Trophoblast cell (in vitro differentiated cells and primary cell): Measurements from ENCODE around the gene PTPRT.
A peak's percentile ranks its signal among the peaks of the same experiment; 100 is the strongest.

ENCODE experiments used
- DNase-seq, 2 donors: peaks; one replicate each; pipeline ENCODE4 v3.0.0-alpha.2; 2016
- H2AFZ ChIP-seq: 2 replicates; pipeline ENCODE4 v1.6.1; 2013; ENCODE audit warnings: low read length, moderate library complexity, mild to moderate bottlenecking; ENCODE audit not compliant: insufficient read depth, poor library complexity
- H2AK5ac ChIP-seq: 2 replicates; pipeline ENCODE4 v1.6.1; 2013; ENCODE audit warnings: mild to moderate bottlenecking, low read length
- H2BK120ac ChIP-seq: 2 replicates; pipeline ENCODE4 v1.6.1; 2013; ENCODE audit warnings: low read length, mild to moderate bottlenecking, moderate library complexity; ENCODE audit not compliant: insufficient read depth, poor library complexity
- H2BK12ac ChIP-seq: 2 replicates; pipeline ENCODE4 v1.6.1; 2013; ENCODE audit warnings: mild to moderate bottlenecking, low read length, moderate library complexity
- H2BK5ac ChIP-seq: 2 replicates; pipeline ENCODE4 v1.6.1; 2013; ENCODE audit warnings: low read length, low read depth, moderate library complexity, mild to moderate bottlenecking; ENCODE audit not compliant: poor library complexity
- H3K14ac ChIP-seq: 2 replicates; pipeline ENCODE4 v1.6.1; 2013; ENCODE audit warnings: mild to moderate bottlenecking, low read length
- H3K18ac ChIP-seq: 2 replicates; pipeline ENCODE4 v1.6.1; 2013; ENCODE audit warnings: mild to moderate bottlenecking, low read length
- H3K23ac ChIP-seq: 2 replicates; pipeline ENCODE4 v1.6.1; 2013; ENCODE audit warnings: low read length
- H3K27ac ChIP-seq: 2 replicates; pipeline ENCODE4 v1.5.1; 2013; ENCODE audit warnings: low read depth, mild to moderate bottlenecking, inconsistent platforms, low read length, moderate library complexity
- H3K27me3 ChIP-seq: 2 replicates; pipeline ENCODE4 v1.6.1; 2013; ENCODE audit warnings: inconsistent platforms, mild to moderate bottlenecking, low read length, moderate library complexity; ENCODE audit not compliant: insufficient read depth
- H3K36me3 ChIP-seq, 2 experiments: 1 replicate in 1 of 2; 2 replicates in 1 of 2; pipeline ENCODE4 v1.6.1; 2013; ENCODE audit warnings: low read length in 2 of 2, mild to moderate bottlenecking in 2 of 2, moderate library complexity in 1 of 2; ENCODE audit not compliant: insufficient read depth in 2 of 2, control insufficient read depth in 1 of 2
- H3K4ac ChIP-seq: 2 replicates; pipeline ENCODE4 v1.6.1; 2013; ENCODE audit warnings: low read depth, mild to moderate bottlenecking, low read length, moderate library complexity
- H3K4me1 ChIP-seq, 2 experiments: 1 replicate in 1 of 2; 2 replicates in 1 of 2; pipeline ENCODE4 v1.6.1; 2013; ENCODE audit warnings: low read length in 2 of 2, mild to moderate bottlenecking in 2 of 2, moderate library complexity in 1 of 2; ENCODE audit not compliant: insufficient read depth in 2 of 2, control insufficient read depth in 1 of 2
- H3K4me2 ChIP-seq: 2 replicates; pipeline ENCODE4 v1.6.1; 2013; ENCODE audit warnings: inconsistent platforms, mild to moderate bottlenecking, low read length, moderate library complexity
- H3K4me3 ChIP-seq: 2 replicates; pipeline ENCODE4 v1.5.1; 2013; ENCODE audit warnings: mild to moderate bottlenecking, low read depth, low read length, inconsistent platforms
- H3K79me1 ChIP-seq: one replicate; pipeline ENCODE4 v1.6.1; 2013; ENCODE audit warnings: low read length
- H3K79me2 ChIP-seq: 2 replicates; pipeline ENCODE4 v1.6.1; 2013; ENCODE audit warnings: low read length, mild to moderate bottlenecking; ENCODE audit not compliant: control insufficient read depth, insufficient read depth, poor library complexity
- H3K9ac ChIP-seq: 2 replicates; pipeline ENCODE4 v1.6.1; 2013; ENCODE audit warnings: mild to moderate bottlenecking, low read length
- H3K9me3 ChIP-seq: 2 replicates; pipeline ENCODE4 v1.6.1; 2013; ENCODE audit warnings: low read depth, mild to moderate bottlenecking, control low read depth, inconsistent platforms, low read length; ENCODE audit not compliant: insufficient read depth
- H4K12ac ChIP-seq: 2 replicates; pipeline ENCODE4 v1.6.1; 2013; ENCODE audit warnings: low read depth, mild to moderate bottlenecking, low read length, moderate library complexity
- H4K8ac ChIP-seq: 2 replicates; pipeline ENCODE4 v1.6.1; 2013; ENCODE audit warnings: low read depth, mild to moderate bottlenecking, low read length, moderate library complexity
- H4K91ac ChIP-seq: one replicate; pipeline ENCODE4 v1.6.1; 2013; ENCODE audit warnings: low read depth, mild to moderate bottlenecking, low read length, moderate library complexity
- WGBS: extraction: QIAGEN DNeasy Blood & Tissue Kit; methylation state at CpG from one replicate; pipeline ENCODE4 v1.1.7; 2013; ENCODE audit warnings: missing lambda C conversion rate; ENCODE audit not compliant: insufficient read length, insufficient coverage; ENCODE audit errors: extremely low coverage; 5-methylcytosine and 5-hydroxymethylcytosine counted together

The PTPRT gene

GRCh38 chr20:42628683-42629082, 561.0 kb downstream of the PTPRT start:
- no CpG with 5 or more reads among the region's 1 CpG for WGBS

DNA sequence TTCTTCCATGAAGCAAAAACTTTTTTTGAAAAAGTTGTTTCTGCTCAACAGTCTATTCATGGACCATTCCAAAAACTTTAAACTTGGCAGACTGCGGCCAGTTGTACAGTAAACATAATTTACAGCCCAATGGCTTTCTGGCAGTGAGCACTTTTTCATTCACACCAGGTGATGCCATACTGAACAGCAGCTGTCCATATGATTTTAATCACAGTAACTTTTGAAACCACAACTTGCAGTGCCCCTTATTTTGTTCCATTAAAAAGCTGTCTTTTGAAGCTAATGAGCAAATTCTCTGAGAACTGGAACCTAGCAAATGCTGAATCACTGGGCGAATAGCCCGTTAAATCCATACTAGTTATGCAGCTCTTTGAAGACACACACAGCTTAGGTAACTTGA, 576.6 kb downstream of the PTPRT start:
- Histone ChIP-seq H3K36me3 (no peaks in the 10 kb centered on the region), H3K79me2 (no peaks in the 10 kb centered on the region), H2AFZ (no peak overlapping the region), H2BK12ac (no peak overlapping the region), H3K4me1 (no peaks in the 10 kb centered on the region), H3K9ac (no peak overlapping the region), H3K4ac (no peak overlapping the region), H3K79me1 (no peaks in the 10 kb centered on the region), H3K27me3 (no peaks in the 10 kb centered on the region), H3K23ac (no peak overlapping the region), H2BK5ac (no peak overlapping the region), H3K4me3 (no peak overlapping the region), H3K18ac (no peak overlapping the region), H2AK5ac (no peak overlapping the region), H3K9me3 (no peaks in the 10 kb centered on the region), H3K14ac (no peak overlapping the region), H4K12ac (no peak overlapping the region), H3K4me2 (no peak overlapping the region), H2BK120ac (no peak overlapping the region), H4K91ac (no peak overlapping the region), H4K8ac (no peak overlapping the region), H3K27ac (no peak overlapping the region)
- WGBS: no CpG with 5 or more reads among the region's 3 CpGs
- no peak for DNase-seq

More at GRCh38 chr20:42628683-42629082, 561.0 kb downstream of the PTPRT start:
- no peak overlapping the region for H2BK12ac ChIP-seq
- H2BK120ac ChIP-seq: no peak overlapping the region
- no peaks in the 10 kb centered on the region for H3K9me3 ChIP-seq
- no peak overlapping the region for H4K12ac ChIP-seq
- H3K27me3 ChIP-seq: no peaks in the 10 kb centered on the region
- no peak for DNase-seq
- no peak overlapping the region for H3K18ac ChIP-seq
- no peak overlapping the region for H3K27ac ChIP-seq
- H2AK5ac ChIP-seq: no peak overlapping the region
- no peak overlapping the region for H3K23ac ChIP-seq
- no peak overlapping the region for H4K8ac ChIP-seq
- no peak overlapping the region for H4K91ac ChIP-seq
- no peaks in the 10 kb centered on the region for H3K79me2 ChIP-seq
- no peak overlapping the region for H2AFZ ChIP-seq
- H3K36me3 ChIP-seq: no peaks in the 10 kb centered on the region
- H3K14ac ChIP-seq: no peak overlapping the region
- no peak overlapping the region for H3K4me3 ChIP-seq
- no peak overlapping the region for H2BK5ac ChIP-seq
- H3K4me1 ChIP-seq: no peaks in the 10 kb centered on the region
- no peaks in the 10 kb centered on the region for H3K79me1 ChIP-seq
- H3K4me2 ChIP-seq: no peak overlapping the region
- no peak overlapping the region for H3K9ac ChIP-seq
- no peak overlapping the region for H3K4ac ChIP-seq

- no peak overlapping the region for H3K4ac ChIP-seq
- H4K91ac ChIP-seq: no peak overlapping the region
- H3K79me1 ChIP-seq: no peaks in the 10 kb centered on the region
- H3K79me2 ChIP-seq: no peaks in the 10 kb centered on the region
- H2BK12ac ChIP-seq: no peak overlapping the region
- no CpG with 5 or more reads among the region's 7 CpGs for WGBS
- no peak overlapping the region for H3K27ac ChIP-seq
- H3K18ac ChIP-seq: no peak overlapping the region
- H4K12ac ChIP-seq: no peak overlapping the region
- no peaks in the 10 kb centered on the region for H3K9me3 ChIP-seq
- H3K36me3 ChIP-seq: no peaks in the 10 kb centered on the region
- H2BK5ac ChIP-seq: no peak overlapping the region
- H3K4me1 ChIP-seq: no peaks in the 10 kb centered on the region
- no peak overlapping the region for H3K14ac ChIP-seq
- no peak overlapping the region for H2BK120ac ChIP-seq
- peak overlapping the region; percentile 20 for H3K4me3 ChIP-seq
- H2AK5ac ChIP-seq: no peak overlapping the region
- H3K4me2 ChIP-seq: no peak overlapping the region
- DNase-seq: no peak
- H3K23ac ChIP-seq: no peak overlapping the region
- no peak overlapping the region for H3K9ac ChIP-seq
- no peak overlapping the region for H2AFZ ChIP-seq
- H3K27me3 ChIP-seq: no peaks in the 10 kb centered on the region
- no peak overlapping the region for H4K8ac ChIP-seq
These were observed 577.5 kb downstream of the PTPRT start for GRCh38 chr20:42611889-42612837.

DNA sequence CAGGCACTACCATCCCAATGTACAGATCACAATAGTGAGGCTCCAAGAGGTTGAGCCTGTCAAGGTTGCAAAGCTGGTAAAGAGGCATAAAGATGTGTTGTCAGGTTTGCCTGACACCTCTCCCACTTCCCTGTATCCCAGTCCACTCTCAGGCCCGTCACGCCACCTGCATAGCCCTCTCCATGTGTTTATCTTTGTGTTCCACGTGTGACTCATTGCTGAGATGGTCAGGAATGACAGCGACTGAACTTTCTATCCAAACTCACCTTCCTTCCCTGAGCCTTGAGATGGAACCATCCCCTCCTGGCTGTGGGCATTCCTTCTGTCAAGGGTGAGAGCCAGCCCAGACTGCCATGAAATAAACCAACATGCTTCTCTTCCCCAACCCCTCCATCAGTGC, 578.3 kb downstream of the PTPRT start:
- no peak overlapping the region for H3K23ac ChIP-seq
- H4K91ac ChIP-seq: no peak overlapping the region
- H2BK12ac ChIP-seq: no peak overlapping the region
- no peak overlapping the region for H2AFZ ChIP-seq
- no CpG with 5 or more reads among the region's 4 CpGs for WGBS
- no peak overlapping the region for H3K27ac ChIP-seq
- H3K18ac ChIP-seq: no peak overlapping the region
- no peak overlapping the region for H2AK5ac ChIP-seq
- no peak for DNase-seq
- H3K9me3 ChIP-seq: no peaks in the 10 kb centered on the region
- no peak overlapping the region for H3K4me2 ChIP-seq
- no peak overlapping the region for H3K4ac ChIP-seq
- H4K8ac ChIP-seq: no peak overlapping the region
- H3K79me1 ChIP-seq: no peaks in the 10 kb centered on the region
- no peak overlapping the region for H4K12ac ChIP-seq
- H3K14ac ChIP-seq: no peak overlapping the region
- no peaks in the 10 kb centered on the region for H3K27me3 ChIP-seq
- H3K9ac ChIP-seq: peak overlapping the region; percentile 30
- H3K4me3 ChIP-seq: no peak overlapping the region
- H3K4me1 ChIP-seq: no peaks in the 10 kb centered on the region
- no peaks in the 10 kb centered on the region for H3K79me2 ChIP-seq
- H3K36me3 ChIP-seq: no peaks in the 10 kb centered on the region
- H2BK5ac ChIP-seq: no peak overlapping the region
- no peak overlapping the region for H2BK120ac ChIP-seq
